ENCODE data around the gene NCAPG2.
A peak's percentile ranks its signal among the peaks of the same experiment; 100 is the strongest.
"Not testable (repeated sequence)": the region's sequence is repeated elsewhere in the genome, so short reads cannot be mapped to it uniquely, and the experiment has no call there.

Gene NCAPG2

GRCh38 chr7:158666966-158667678, 37.5 kb downstream of the NCAPG2 start:
- not testable (repeated sequence) for DNase-seq (ENCODE audit: low spot score)

DNA sequence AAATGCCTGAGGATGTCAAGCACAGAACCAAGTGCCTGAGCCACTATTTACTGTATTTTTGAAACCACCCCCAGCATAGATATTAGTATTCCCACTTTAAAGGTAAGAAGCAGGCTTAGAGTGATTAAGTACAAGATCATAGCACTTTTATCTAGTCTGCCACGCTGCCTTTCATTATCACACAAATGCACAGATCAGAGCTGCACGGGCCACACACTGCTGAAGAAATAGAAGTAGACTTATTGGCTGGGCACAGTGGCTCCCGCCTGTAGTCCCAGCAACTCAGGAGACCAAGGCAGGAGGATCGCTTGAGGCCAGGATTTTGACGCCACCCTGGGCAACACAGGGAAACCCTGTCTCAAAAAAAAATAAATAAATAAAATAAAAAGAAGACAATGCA, 38.2 kb downstream of the NCAPG2 start:
- no peak for DNase-seq (ENCODE audit: low spot score)

DNA sequence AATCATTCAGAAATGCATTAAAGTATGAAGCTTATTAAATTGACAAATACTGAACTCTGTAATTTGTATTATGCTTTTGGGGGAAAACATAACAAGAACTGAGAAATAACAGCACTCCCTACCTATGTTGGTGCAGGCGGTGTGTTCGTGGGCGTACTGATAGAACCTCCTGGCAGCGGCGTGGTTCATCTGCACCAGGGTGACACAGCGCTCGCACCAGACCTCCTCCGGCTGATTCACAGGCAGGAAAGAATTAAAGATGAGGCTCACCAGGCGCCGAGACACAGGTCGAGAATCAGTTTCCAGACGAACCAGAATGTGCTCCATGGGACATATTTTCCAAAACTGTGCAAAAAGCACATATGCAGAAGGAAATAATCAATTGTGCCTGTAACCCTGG, 40.2 kb downstream of the NCAPG2 start:
- no peak for DNase-seq (ENCODE audit: low spot score)

DNA sequence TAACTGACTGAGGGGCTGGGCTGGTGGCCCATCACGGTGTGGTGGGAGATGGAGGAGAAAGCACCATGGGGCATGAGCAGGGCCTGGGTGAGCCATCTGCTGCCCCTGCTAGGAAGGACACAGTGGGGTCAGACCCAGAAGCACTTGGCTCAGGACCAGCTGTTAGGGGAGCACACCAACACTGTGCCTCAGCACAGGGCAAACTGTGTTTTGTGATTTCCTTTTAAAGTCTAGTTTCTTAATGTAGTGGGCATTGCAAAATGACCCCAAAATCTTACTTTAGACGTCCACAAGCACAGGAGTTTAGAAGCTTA, 41.2 kb downstream of the NCAPG2 start:
- no peak for DNase-seq (ENCODE audit: low spot score)

- no peak for DNase-seq (ENCODE audit: low spot score)
Observed at GRCh38 chr7:158662610-158663427, 41.8 kb downstream of the NCAPG2 start.

DNA sequence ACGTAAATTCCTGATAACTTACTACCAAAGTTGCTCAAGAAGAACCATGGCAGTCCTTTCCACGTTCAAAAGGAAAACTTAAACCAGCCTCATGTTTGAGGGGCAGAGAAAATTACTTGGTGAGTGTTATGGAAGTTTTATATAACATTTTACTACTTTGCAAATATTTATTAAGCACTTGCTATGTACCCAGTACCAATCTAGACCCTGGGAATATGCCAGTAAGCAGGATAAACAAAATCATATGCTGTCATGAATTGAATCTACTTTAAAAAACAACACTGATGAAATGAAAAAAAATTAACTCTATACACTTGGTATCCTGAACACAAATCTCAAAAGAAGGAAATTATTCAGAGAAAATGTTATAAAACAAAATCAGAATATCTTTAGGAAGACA, 46.1 kb downstream of the NCAPG2 start:
- no peak for DNase-seq (ENCODE audit: low spot score)

GRCh38 chr7:158657189-158657746, 47.3 kb downstream of the NCAPG2 start:
- no peak for DNase-seq (ENCODE audit: low spot score)

GRCh38 chr7:158655931-158656441, 48.6 kb downstream of the NCAPG2 start:
- no peak for DNase-seq (ENCODE audit: low spot score)

GRCh38 chr7:158655507-158655906, 49.1 kb downstream of the NCAPG2 start:
- no peak for DNase-seq (ENCODE audit: low spot score)

DNA sequence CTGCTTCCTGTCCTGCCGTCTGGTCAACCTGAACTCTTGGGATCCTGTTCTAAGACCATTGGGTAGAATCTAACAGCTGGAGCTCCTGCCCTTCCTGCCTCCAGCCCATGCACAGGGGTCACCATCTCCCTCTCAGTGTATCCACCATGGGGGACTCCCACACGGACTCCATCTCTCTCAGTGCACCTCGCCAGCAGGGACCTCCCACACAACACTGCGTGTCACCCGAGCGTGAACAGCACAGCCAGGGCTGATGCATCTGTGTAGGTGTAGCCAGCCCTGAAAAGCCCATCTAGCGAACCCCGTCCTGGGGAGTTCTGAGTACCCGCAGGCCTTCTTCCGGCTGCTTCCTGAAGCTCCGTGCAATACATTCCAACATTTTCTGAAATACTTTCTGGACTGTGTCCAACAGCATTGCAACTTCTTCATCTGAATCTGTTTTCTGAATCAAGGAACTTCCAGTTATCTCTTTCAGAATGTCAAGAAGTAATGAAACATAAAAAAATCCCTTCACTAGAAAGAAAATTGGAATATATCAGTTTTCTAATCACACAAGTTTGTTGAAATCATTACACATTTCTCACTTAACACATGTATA, 52.5 kb downstream of the NCAPG2 start:
- no peak for DNase-seq (ENCODE audit: low spot score)

GRCh38 chr7:158650821-158651225, 53.8 kb downstream of the NCAPG2 start:
- DNase-seq (ENCODE audit: low spot score) = no peak

GRCh38 chr7:158649279-158649678, 55.3 kb downstream of the NCAPG2 start:
- no peak for DNase-seq (ENCODE audit: low spot score)

GRCh38 chr7:158648787-158649186, 55.8 kb downstream of the NCAPG2 start:
- DNase-seq (ENCODE audit: low spot score) = no peak

DNA sequence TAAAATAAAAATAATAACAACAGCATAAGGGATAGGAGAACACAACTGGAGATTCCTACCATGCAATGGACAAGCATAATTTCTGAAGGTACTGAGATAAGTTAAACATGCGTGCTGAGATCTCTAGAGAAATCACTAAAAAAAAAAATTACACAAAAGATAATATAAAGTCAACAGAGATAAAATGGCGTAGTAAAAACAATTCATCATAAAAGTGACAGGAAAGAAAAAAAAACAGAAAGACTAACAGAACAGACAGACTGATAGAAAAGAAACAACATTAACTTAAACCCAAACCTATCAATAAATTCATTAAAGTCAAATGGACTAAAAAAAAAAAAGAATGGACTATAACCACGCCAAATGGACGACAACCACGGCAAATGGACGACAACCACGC, 56.4 kb downstream of the NCAPG2 start:
- no peak for DNase-seq (ENCODE audit: low spot score)

GRCh38 chr7:158647475-158647792, 57.2 kb downstream of the NCAPG2 start:
- no peak for DNase-seq (ENCODE audit: low spot score)

DNA sequence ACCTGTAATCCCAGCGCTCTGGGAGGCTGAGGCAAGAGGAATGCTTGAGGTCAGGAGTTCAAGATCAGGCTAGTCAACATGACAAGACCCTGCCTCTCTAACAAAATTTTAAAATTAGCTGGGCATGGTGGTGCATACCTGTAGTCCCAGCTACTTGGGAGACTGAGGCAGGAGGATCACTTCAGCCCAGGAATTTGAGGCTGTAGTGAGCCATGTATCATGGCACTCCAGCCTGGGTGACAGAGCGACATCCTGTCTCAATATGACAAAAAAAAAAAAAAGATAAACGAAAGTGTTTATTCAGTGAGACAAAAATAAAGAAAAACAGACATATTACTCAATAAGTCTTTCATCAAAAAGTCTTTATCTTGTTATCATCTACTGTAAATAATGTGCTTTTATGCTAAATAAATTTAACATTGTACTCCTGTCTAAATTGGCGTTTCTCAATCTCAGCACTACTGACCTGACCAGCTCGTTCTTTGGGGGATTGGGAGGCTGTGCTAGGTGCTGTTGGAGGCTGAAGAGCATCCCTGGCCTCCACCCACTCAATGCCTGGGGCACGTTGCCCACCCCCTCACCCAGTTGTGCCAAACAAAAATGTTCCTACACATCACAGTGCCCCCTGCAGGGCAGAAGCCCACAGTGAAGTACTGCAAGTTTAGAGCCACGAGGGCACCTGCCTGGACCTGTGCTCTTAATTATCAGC, 57.7 kb downstream of the NCAPG2 start:
- DNase-seq (ENCODE audit: low spot score) = peak; percentile 61

GRCh38 chr7:158645842-158646241, 58.8 kb downstream of the NCAPG2 start:
- DNase-seq (ENCODE audit: low spot score) = no peak

DNA sequence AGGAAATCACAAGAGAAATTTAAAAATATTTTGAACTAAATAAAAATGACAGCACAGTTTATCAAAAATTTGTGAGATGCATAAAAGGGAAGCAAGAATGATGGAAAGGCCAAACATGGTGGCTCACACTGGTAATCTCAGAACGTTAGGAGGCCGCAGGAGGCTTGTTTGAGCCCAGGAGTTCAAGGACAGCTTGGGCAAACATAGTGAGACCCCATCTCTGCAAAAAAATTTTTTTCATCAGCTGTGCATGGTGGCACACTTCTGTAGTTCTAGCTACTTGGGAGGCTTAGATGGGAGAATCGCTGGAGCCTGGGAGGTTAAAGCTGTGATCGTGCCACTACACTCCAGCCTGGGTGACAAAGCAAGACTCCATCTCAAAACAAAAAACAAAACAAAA, 62.5 kb downstream of the NCAPG2 start:
- DNase-seq (ENCODE audit: low spot score) = no peak

GRCh38 chr7:158638001-158638400, 66.6 kb downstream of the NCAPG2 start:
- DNase-seq (ENCODE audit: low spot score) = no peak

- no peak for DNase-seq (ENCODE audit: low spot score)
Observed at GRCh38 chr7:158633055-158633956, 71.3 kb downstream of the NCAPG2 start.

DNA sequence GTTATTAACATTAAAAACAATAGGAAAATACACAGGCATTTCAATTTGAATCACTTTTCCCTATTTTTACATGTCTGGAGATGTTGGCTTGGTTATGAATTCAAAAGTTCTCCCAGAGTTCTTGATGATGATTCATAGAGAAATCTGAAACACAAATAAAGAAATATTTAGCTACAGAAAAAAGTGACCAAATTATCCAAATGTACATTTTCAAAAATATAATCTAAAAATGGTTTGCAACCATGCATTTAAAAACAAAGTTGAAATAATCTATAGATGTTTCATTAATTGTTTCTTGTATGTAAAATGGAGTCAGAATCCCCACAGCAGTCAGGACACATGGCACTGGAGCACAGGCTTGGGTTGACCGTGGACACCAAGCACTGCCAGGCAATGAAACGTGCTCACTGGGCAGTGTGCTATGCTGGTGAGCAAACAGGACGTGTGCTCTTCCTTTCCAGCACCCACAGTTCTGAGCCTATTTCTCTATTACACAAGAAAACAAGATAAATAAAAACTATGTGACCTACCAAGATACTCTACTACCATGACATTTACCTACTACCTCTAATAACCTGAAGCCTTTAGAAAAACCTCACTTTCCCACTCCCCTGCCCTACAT, 72.9 kb downstream of the NCAPG2 start:
- DNase-seq (ENCODE audit: low spot score) = no peak
